ENCODE data around the gene RAC2.
"Not testable (repeated sequence)": the region's sequence is repeated elsewhere in the genome, so short reads cannot be mapped to it uniquely, and the experiment has no call there.

RAC2 gene

GRCh38 chr22:37234736-37235711 lies 9.0 kb downstream of the RAC2 start:
- DNase-seq (ENCODE audit: low spot score), result no peak

GRCh38 chr22:37233751-37234631 lies 10.1 kb downstream of the RAC2 start:
- no peak for DNase-seq (ENCODE audit: low spot score)

GRCh38 chr22:37233371-37233750 lies 10.7 kb downstream of the RAC2 start:
- DNase-seq (ENCODE audit: low spot score), result not testable (repeated sequence)

- DNase-seq (ENCODE audit: low spot score), result no peak
Observed at GRCh38 chr22:37232140-37232998, 11.7 kb downstream of the RAC2 start.

- DNase-seq (ENCODE audit: low spot score), result no peak
Observed at GRCh38 chr22:37231406-37232139, 12.5 kb downstream of the RAC2 start.

- no peak for DNase-seq (ENCODE audit: low spot score)
Observed at GRCh38 chr22:37230673-37231405, 13.2 kb downstream of the RAC2 start.

- no peak for DNase-seq (ENCODE audit: low spot score)
Observed at GRCh38 chr22:37229805-37230672, 14.0 kb downstream of the RAC2 start.

- DNase-seq (ENCODE audit: low spot score), result no peak
Observed at GRCh38 chr22:37229012-37229804, 14.9 kb downstream of the RAC2 start.

GRCh38 chr22:37228106-37229011 lies 15.7 kb downstream of the RAC2 start:
- DNase-seq (ENCODE audit: low spot score), result no peak

- DNase-seq (ENCODE audit: low spot score), result no peak
Observed at GRCh38 chr22:37226514-37226913, 17.6 kb downstream of the RAC2 start.

- DNase-seq (ENCODE audit: low spot score), result no peak
Observed at GRCh38 chr22:37226087-37226486, 18.0 kb downstream of the RAC2 start.

GRCh38 chr22:37225481-37225880 lies 18.6 kb downstream of the RAC2 start:
- no peak for DNase-seq (ENCODE audit: low spot score)

- no peak for DNase-seq (ENCODE audit: low spot score)
Observed at GRCh38 chr22:37224757-37225420, 19.2 kb downstream of the RAC2 start.

- DNase-seq (ENCODE audit: low spot score), result no peak
Observed at GRCh38 chr22:37223965-37224551, 20.0 kb downstream of the RAC2 start.

- no peak for DNase-seq (ENCODE audit: low spot score)
Observed at GRCh38 chr22:37222440-37222971, 21.6 kb downstream of the RAC2 start.
